HepG2 (cell line): ENCODE results near the gene CCDC38. TPM values are rescaled to one million over a fixed set of nuclear protein-coding genes. Genes with fewer than 3 reads are reported as not detected.

Source experiments
- ATAC-seq: fragments of 200-7000 bp; cut with Tn5 transposase; 3 replicates; pipeline ENCODE4 v1.9.1; 2020; ENCODE audit warnings: mild to moderate bottlenecking, moderate library complexity
- BruUV-seq: library from RNA; stranded (reverse); fragments of 400-500 nt; replicated peaks from 2 replicates; lab custom pipeline; 2021; lab: Mats Ljungman, UMichigan
- CTCF ChIA-PET: fragments of 300-600 bp; formaldehyde crosslinking; extraction: SDS; loops from one replicate; lab custom pipeline; 2021; ENCODE audit warnings: low total read pairs, inconsistent platforms, low intra/inter-chr PET ratio; lab: Yijun Ruan, JAX
- POLR2A ChIA-PET: fragments of 350-600 bp; sonication (Branson Sonifier 250); formaldehyde crosslinking; loops from one replicate; lab custom pipeline; 2020; ENCODE audit warnings: antibody characterized with exemption, inconsistent platforms; lab: Yijun Ruan, JAX
- DNase-seq: peaks from one replicate; pipeline ENCODE4 v3.0.0-alpha.2; 2015; ENCODE audit warnings: low spot score
- FAIRE-seq: peaks from 3 replicates; lab custom pipeline; 2011; peaks lifted over from hg19 to GRCh38; lab: Jason Lieb, UNC
- H2AFZ ChIP-seq: one replicate; pipeline ENCODE4 v1.6.1; 2011; ENCODE audit warnings: low read length, inconsistent platforms
- H3K27ac ChIP-seq: fragments of 300-600 bp; 3 replicates; pipeline ENCODE4 v1.8.0; 2011; ENCODE audit warnings: mixed run types, mild to moderate bottlenecking, mixed read lengths, low read length, inconsistent platforms; ENCODE audit not compliant: insufficient read depth; ENCODE audit errors: extremely low read length
- H3K27me3 ChIP-seq, 2 experiments: fragments of 200-600 bp in 1 of 2; 2 replicates in 1 of 2; 3 replicates in 1 of 2; pipeline versions ENCODE4 v1.6.0 to v1.8.0; 2011; ENCODE audit warnings: low read length in 2 of 2, mild to moderate bottlenecking in 2 of 2, moderate library complexity in 2 of 2, inconsistent platforms in 1 of 2; ENCODE audit not compliant: insufficient read depth in 2 of 2, control insufficient read depth in 1 of 2
- H3K36me3 ChIP-seq, 2 experiments: fragments of 200-600 bp in 1 of 2; replicated peaks in 1 of 2; 2 replicates in 1 of 2; 3 replicates in 1 of 2; pipeline versions ENCODE4 v1.5.1 to v1.8.0; 2011; ENCODE audit warnings: low read length in 2 of 2, inconsistent platforms in 1 of 2; ENCODE audit not compliant: insufficient read depth in 2 of 2, control insufficient read depth in 1 of 2
- H3K4me1 ChIP-seq: 2 replicates; pipeline ENCODE4 v1.5.1; 2012; ENCODE audit warnings: low read length, inconsistent platforms; ENCODE audit not compliant: insufficient read depth
- H3K4me2 ChIP-seq: 2 replicates; pipeline ENCODE4 v1.6.0; 2011; ENCODE audit warnings: low read depth, low read length, inconsistent platforms
- H3K4me3 ChIP-seq, 3 experiments: fragments of 200-600 bp in 1 of 3; sonication (generic), shearing (Covaris generic) in 1 of 3; replicated peaks in 1 of 3; 2 replicates each; pipeline ENCODE4 v1.5.1; 2011 to 2016; ENCODE audit warnings: low read length in 3 of 3, inconsistent platforms in 2 of 3, low read depth in 2 of 3, mild to moderate bottlenecking in 2 of 3, control low read depth in 1 of 3, mixed read lengths in 1 of 3; ENCODE audit not compliant: insufficient read depth in 1 of 3
- H3K79me2 ChIP-seq: one replicate; pipeline ENCODE4 v1.6.1; 2011; ENCODE audit warnings: low read length, inconsistent platforms; ENCODE audit not compliant: insufficient read depth
- H3K9ac ChIP-seq: 2 replicates; pipeline ENCODE4 v1.6.0; 2011; ENCODE audit warnings: mild to moderate bottlenecking, low read depth, low read length, inconsistent platforms; ENCODE audit not compliant: insufficient read depth
- H3K9me3 ChIP-seq: 2 replicates; pipeline ENCODE4 v1.5.1; 2012; ENCODE audit warnings: mild to moderate bottlenecking, low read length
- H4K20me1 ChIP-seq: 2 replicates; pipeline ENCODE4 v1.6.0; 2011; ENCODE audit warnings: inconsistent platforms, mild to moderate bottlenecking, low read length, moderate library complexity; ENCODE audit not compliant: insufficient read depth
- KDM5B ChIP-seq: sonication (generic); formaldehyde crosslinking; IDR thresholded peaks from 2 replicates; pipeline ENCODE4 v1.4.0; 2020; ENCODE audit warnings: missing genetic modification reagents, mild to moderate bottlenecking, borderline replicate concordance
- SP5 ChIP-seq: IDR thresholded peaks from 2 replicates; pipeline ENCODE4 v1.6.1; 2016; ENCODE audit warnings: low read depth, borderline replicate concordance
- ZNF205 ChIP-seq: IDR thresholded peaks from 2 replicates; pipeline ENCODE4 v1.6.1; 2018; ENCODE audit warnings: missing biosample characterization, missing genetic modification reagents
- ZNF24 ChIP-seq: fragments of 450-650 bp; IDR thresholded peaks from 2 replicates; pipeline ENCODE4 v1.6.1; 2017; ENCODE audit warnings: antibody characterized with exemption, mild to moderate bottlenecking
- ZSCAN21 ChIP-seq: sonication (generic); formaldehyde crosslinking; IDR thresholded peaks from 2 replicates; pipeline ENCODE4 v1.8.0; 2022; ENCODE audit warnings: mild to moderate bottlenecking, missing genetic modification reagents, moderate library complexity, borderline replicate concordance
- WGBS: methylation state at CpG from one replicate; pipeline ENCODE4 v1.1.6; 2017; ENCODE audit warnings: low lambda C conversion rate; 5-methylcytosine and 5-hydroxymethylcytosine counted together
- in situ Hi-C: cut with HindIII; loops from 2 replicates; pipeline ENCODE4 v1.10.0; 2017; ENCODE audit warnings: low pct_unique_long_range_greater_than_20kb; ENCODE audit not compliant: extremely low pct_ligation_motif_present
- intact Hi-C: fragments of 100-400 bp; cut with micrococcal nuclease; formaldehyde crosslinking; loops from one replicate; pipeline ENCODE4 v1.10.0; 2022; ENCODE audit not compliant: unreplicated experiment
- polyA plus RNA-seq, 8 experiments: library from polyadenylated mRNA; depleted of rRNA in 3 of 8; stranded (reverse) in 7 of 8; unstranded in 1 of 8; fragments of >200 nt; fragmentation: Illumina TruSeq in 4 of 8; extraction: Trizol in 4 of 8; gene quantifications; 2 replicates each; pipeline versions ENCODE4 v1.2.1 to v1.2.3, GENCODE V29; 2011 to 2016; ENCODE audit warnings: low read depth in 4 of 8, missing spikeins in 1 of 8, mixed read lengths in 1 of 8; ENCODE audit not compliant: insufficient read depth in 1 of 8
- total RNA-seq, 5 experiments: library from RNA; depleted of rRNA; stranded (reverse); fragments of >200 nt; fragmentation: Illumina TruSeq; extraction: Trizol; gene quantifications; 2 replicates each; pipeline ENCODE4 v1.2.3, GENCODE V29; 2016; ENCODE audit warnings: low read depth in 1 of 5
- TF ChIP-seq, protein P1 (sequence below): sonication (generic); formaldehyde crosslinking; IDR thresholded peaks from 2 replicates; pipeline ENCODE4 v1.5.1; 2020; ENCODE audit warnings: missing genetic modification reagents, mild to moderate bottlenecking, borderline replicate concordance
- TF ChIP-seq, protein P2 (sequence below): sonication (generic); formaldehyde crosslinking; IDR thresholded peaks from 2 replicates; pipeline ENCODE4 v1.4.0; 2020; ENCODE audit warnings: missing genetic modification reagents, mild to moderate bottlenecking, borderline replicate concordance

The CCDC38 gene
- total and polyA plus RNA-seq, 2 of the 13 experiments (the other 11 are each of a cell fraction or from before 2014, with no cell fraction given) = 0.24 to 0.32 TPM

DNA sequence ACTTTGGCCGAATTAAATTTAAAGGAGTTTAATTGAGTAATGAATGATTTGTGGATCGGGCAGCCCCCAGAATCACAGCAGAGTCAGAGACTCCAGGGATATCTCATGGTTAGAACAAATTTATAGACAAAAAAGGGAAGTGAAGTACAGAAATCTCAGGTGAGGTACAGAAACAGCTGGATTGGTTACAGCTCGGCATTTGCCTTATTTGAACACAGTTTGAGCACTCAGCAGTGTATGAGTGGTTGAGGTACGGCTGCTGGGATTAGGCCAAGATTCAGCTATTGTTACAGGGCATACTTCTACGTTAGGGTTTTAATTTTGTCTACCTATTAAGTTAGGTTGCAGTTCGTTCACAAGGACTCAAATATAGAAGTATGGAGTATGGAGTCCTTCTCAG lies 23.3 kb downstream of the CCDC38 start:
- WGBS = 49% methylated on average over 6 of the region's 6 CpGs
- ChIA-PET POLR2A (interaction anchor here (1.1 to 2.5 kb wide), 5 partner anchors 24 to 79 kb away, joined by 3 to 12 read pairs (median 9); partner anchors contain the start of genes AMDHD1, CCDC38 and HAL), CTCF (interaction anchor here (1.5 to 2.8 kb wide), 3 partner anchors 40 to 80 kb away, joined by 4 to 35 read pairs (median 7); partner anchors contain the start of gene HAL)
- Histone ChIP-seq H3K4me1 (peaks cover 8% of the 10 kb centered on the region), H2AFZ (no peak overlapping the region), H3K27ac (no peak overlapping the region), H3K36me3 (no peaks in the 10 kb centered on the region), H3K9ac (no peak overlapping the region), H3K79me2 (no peaks in the 10 kb centered on the region), H3K27me3 (no peaks in the 10 kb centered on the region), H3K9me3 (no peaks in the 10 kb centered on the region), H3K4me2 (no peak overlapping the region), H4K20me1 (no peaks in the 10 kb centered on the region), H3K4me3 (no peak overlapping the region)
- FAIRE-seq (no peak), ATAC-seq (peak; percentile 39; the same call in 2 of the 3 replicates), DNase-seq (no peak)
- intact Hi-C loops (no loop called here), in situ Hi-C loops (loop anchor here (5.0 kb wide), 1 partner anchor 78 kb away; the partner anchor contains the start of gene HAL)
- TF ChIP-seq, protein P1, sequence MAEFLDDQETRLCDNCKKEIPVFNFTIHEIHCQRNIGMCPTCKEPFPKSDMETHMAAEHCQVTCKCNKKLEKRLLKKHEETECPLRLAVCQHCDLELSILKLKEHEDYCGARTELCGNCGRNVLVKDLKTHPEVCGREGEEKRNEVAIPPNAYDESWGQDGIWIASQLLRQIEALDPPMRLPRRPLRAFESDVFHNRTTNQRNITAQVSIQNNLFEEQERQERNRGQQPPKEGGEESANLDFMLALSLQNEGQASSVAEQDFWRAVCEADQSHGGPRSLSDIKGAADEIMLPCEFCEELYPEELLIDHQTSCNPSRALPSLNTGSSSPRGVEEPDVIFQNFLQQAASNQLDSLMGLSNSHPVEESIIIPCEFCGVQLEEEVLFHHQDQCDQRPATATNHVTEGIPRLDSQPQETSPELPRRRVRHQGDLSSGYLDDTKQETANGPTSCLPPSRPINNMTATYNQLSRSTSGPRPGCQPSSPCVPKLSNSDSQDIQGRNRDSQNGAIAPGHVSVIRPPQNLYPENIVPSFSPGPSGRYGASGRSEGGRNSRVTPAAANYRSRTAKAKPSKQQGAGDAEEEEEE (CRISPR knock-in tag) = no peak
- TF ChIP-seq, protein P2, sequence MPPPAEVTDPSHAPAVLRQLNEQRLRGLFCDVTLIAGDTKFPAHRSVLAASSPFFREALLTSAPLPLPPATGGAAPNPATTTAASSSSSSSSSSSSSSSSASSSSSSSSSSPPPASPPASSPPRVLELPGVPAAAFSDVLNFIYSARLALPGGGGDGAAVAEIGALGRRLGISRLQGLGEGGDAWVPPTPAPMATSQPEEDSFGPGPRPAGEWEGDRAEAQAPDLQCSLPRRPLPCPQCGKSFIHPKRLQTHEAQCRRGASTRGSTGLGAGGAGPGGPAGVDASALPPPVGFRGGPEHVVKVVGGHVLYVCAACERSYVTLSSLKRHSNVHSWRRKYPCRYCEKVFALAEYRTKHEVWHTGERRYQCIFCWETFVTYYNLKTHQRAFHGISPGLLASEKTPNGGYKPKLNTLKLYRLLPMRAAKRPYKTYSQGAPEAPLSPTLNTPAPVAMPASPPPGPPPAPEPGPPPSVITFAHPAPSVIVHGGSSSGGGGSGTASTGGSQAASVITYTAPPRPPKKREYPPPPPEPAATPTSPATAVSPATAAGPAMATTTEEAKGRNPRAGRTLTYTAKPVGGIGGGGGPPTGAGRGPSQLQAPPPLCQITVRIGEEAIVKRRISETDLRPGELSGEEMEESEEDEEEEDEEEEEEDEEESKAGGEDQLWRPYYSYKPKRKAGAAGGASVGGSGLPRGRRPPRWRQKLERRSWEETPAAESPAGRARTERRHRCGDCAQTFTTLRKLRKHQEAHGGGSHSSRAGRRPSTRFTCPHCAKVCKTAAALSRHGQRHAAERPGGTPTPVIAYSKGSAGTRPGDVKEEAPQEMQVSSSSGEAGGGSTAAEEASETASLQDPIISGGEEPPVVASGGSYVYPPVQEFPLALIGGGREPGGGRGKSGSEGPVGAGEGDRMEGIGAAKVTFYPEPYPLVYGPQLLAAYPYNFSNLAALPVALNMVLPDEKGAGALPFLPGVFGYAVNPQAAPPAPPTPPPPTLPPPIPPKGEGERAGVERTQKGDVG (CRISPR knock-in tag) = no peak
- TF ChIP-seq ZNF24 (no peak), ZNF205 (CRISPR knock-in tag) (no peak), SP5 (CRISPR knock-in tag) (no peak), KDM5B (no peak), ZSCAN21 (CRISPR knock-in tag) (no peak)
- no TSS peak for BruUV-seq
